Ureter (tissue), 1 donor: ENCODE measurements around the gene AEBP2. TPM values are rescaled to one million over a fixed set of nuclear protein-coding genes. Genes with fewer than 3 reads are reported as not detected.
"Not testable (repeated sequence)": the region's sequence is repeated elsewhere in the genome, so short reads cannot be mapped to it uniquely, and the experiment has no call there.

Experiments used
- DNase-seq: peaks from one replicate; pipeline ENCODE4 v3.0.0-alpha.2; 2020; ENCODE audit warnings: low spot score
- total RNA-seq: library from RNA; stranded (reverse); gene quantifications from one replicate; pipeline ENCODE4 v1.2.4, GENCODE V29; 2023
- donor health status: DM: yes; HTN: yes; CAD: no.

Gene AEBP2
- total RNA-seq, 1 donor from 2014 or later, result 67.1 TPM

DNA sequence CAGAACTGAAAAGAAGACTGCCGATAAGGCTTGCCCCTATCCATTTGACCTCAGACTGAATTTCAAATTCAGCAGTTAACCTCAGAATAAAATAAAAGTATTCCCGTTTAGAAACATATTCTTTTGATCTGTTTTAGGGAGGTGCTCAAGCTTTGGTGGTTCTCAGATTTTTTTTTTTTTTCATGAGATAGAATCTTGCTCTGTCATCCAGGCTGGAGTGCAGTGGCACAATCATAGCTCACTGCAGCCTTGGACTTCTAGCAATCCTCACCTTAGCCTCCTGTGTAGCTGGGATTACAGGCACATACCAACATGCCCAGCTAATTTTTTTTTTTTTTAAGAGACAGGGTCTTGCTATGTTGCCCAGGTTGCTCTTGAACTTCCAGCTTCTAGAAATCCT is 15.5 kb downstream of the AEBP2 start:
- no peak for DNase-seq

DNA sequence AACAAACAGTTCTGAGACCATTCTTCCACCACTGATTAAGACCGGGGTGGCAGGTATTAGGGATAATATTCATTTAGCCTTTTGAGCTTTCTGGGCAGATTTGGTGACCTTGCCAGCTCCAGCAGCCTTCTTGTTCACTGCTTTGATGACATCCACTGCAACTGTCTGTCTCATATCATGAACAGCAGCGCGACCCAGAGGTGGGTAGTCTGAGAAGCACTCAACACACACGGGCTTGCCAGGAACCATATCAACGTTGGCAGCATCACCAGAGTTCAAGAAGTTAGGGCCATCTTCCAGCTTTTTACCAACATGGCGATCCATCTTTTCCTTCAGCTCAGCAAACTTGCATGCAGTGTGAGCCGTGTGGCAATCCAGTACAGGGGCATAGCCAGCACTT is 16.9 kb downstream of the AEBP2 start:
- DNase-seq, result no peak

DNA sequence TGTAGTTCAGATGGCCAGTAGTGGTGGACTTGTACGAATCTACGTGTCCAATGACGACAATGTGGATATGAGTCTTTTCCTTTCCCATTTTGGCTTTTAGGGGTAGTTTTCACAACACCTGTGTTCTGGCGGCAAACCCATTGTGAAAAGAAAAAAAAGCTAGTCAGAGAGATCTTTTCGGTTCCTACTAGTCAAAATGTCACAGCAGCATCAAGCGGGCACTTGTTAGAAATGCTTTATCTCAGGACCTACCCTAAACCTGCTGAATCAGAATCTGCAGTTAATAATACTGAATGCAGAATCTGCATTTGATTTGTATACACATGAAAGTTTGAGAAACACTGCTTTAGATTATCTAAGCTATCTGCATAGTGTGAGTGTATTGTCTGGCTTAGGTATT is 18.3 kb downstream of the AEBP2 start:
- no peak for DNase-seq

DNA sequence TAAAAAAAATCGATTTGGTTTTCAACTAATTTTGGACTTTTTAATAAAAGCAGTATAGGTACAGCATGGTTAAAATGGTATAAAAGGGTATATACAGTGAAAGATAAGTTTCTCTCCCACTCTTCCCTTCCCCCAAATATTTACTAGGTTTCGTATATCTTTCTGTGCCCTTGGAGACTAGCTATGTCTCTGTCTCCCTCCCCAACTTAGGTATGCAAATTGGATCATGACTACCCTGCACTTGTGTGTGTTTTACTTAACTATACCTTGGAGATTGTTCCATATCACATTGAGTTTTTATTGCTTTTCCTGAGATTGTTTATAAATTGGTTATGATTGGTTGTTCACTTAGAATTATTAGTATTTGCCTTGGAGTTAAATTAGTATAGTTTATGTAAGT is 19.4 kb downstream of the AEBP2 start:
- no peak for DNase-seq

DNA sequence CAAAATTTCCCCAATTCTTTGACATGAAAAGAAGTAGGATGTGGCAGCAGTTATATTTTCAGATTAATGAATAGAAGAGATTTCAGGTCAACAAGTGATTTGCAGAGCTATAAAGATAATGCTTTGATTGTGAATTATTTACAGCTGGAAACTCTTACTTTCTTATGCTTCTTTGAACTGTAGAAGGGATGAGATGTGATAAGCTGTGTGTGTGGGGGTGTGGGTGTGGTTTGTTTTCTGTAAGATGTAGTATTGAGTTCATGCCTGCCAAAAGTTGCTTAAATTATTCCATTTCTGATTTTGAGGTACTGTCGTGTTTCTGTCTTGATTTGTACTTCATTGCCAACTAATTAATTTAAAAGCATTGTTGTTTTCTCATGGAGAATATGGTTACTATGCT is 22.7 kb downstream of the AEBP2 start:
- DNase-seq, result no peak

DNA sequence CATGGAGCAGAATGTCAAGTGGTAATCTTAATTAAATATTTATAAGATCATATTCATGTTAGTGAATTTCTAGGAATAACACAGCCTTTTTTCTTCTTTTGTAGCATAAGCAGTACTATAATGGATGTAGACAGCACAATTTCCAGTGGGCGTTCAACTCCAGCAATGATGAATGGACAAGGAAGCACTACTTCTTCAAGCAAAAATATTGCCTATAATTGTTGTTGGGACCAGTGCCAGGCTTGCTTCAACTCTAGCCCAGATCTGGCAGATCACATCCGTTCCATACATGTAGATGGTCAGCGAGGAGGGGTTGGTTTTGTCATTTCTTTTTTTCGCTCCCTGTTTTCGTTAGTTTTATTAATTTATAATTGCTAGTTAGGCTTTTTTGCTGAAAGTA is 23.1 kb downstream of the AEBP2 start:
- DNase-seq, result no peak

DNA sequence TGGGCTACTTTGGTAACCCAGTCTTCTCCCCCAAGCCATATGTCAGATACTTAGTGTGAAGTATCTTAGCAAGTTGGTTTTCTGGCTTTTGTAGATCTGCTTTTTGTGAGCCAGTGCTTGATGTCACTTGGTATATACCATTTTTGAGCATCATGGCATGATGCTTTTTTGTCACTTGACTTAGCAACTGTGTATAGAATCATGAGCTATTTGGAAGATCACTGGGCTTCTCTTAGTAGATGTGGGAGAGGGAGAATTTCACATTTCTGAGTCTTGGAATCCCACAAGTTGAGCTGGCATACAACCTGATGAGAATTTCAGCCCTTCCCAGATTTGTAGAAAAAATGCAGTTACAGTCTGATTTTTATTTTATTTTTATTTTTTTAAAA is 24.9 kb downstream of the AEBP2 start:
- no peak for DNase-seq

DNA sequence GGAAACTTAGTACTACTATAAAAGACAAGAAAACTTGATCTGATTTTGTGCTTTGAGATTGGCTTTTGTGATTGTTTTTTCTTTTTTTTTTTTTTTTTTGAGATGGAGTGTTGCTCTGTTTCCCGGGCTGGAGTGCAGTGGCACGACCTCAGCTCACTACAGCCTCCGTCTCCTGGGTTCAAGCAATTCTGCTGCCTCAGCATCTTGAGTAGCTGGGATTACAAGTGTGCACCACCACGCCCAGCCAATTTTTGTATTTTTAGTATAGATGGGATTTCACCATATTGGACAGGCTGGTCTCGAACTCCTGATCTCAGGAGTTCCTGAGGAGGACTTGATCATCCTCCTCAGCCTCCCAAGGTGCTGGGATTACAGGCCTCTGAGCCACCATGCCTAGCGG is 26.4 kb downstream of the AEBP2 start:
- DNase-seq, result no peak

DNA sequence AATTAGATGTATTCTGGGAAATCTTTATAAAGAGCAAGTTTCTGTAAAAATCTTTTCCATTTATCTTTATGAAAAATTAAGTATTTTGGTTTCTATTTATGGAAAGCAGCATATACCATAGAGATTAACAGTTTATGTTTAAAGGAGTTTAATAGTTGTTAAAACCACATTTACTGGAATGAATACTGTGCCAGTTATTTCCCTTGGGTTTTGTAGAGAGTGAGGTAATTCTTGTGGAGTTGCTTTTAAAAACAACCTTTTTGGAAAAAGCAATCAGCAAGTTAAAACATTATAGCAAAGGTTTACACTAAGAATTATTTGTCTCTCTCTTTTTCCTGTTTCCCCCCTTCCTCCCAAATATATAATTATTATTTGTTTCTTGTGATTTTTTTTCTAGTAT is 34.9 kb downstream of the AEBP2 start:
- DNase-seq, result no peak

DNA sequence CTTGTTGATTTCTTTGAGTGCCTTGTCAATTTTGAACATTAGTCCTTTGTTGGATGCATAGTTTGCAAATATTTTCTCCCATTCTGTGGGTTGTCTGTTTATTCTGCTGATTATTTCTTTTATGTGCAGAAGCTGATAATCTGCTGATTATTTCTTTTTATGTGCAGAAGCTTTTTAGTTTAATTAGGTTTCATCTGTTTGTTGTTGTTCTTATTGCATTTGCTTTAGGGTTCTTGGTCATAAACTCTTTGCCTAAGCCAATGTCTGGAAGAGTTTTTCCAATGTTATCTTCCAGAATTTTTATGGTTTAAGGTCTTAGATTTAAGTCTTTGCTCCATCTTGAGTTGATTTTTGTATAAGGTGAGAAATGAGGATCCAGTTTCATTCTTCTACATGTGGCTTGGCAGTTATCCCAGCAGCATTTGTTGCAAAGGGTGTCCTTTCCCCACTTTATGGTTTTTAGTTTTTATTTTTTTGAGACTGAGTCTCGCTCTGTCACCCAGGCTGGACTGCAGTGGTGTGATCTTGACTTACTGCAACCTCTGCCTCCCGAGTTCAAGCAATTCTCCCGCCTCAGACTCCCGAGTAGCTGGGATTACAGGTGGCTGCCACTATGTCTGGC is 36.7 kb downstream of the AEBP2 start:
- DNase-seq, result not testable (repeated sequence)

DNA sequence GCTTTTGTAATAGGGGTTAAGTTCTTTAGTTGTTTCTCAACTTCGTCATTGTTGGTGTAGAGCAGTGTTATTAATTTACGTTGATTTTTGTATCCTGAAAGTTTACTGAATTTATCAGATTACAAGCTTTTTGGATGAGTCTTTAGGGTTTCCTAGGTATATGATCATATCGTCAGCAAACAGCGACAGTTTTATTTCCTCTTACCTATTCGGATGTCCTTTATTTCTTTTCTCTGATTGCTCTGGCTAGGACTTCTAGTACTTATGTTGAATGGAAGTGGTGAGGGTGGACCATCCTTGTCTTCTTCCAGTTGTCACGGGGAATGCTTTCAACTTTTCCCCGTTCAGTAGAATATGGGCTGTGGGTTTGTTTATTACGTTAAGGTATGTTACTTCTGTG is 37.8 kb downstream of the AEBP2 start:
- no peak for DNase-seq

DNA sequence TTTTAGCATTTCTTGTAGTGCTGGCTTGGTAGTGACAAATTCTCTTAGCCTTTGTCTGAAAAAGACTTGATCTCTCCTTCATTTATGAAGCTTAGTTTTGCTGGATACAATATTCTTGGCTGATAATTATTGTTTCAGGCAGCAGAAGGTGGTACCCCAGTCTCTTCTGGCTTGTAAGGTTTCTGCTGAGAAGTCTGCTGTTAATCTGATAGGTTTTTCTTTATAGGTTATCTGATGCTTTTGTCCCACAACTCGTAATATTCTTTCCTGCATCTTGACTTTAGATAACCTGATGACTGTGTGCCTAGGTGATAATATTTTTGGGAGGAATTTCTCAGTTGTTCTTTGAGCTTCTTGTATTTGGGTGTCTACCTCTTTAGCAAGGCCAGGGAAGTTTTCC is 41.2 kb downstream of the AEBP2 start:
- DNase-seq, result no peak

DNA sequence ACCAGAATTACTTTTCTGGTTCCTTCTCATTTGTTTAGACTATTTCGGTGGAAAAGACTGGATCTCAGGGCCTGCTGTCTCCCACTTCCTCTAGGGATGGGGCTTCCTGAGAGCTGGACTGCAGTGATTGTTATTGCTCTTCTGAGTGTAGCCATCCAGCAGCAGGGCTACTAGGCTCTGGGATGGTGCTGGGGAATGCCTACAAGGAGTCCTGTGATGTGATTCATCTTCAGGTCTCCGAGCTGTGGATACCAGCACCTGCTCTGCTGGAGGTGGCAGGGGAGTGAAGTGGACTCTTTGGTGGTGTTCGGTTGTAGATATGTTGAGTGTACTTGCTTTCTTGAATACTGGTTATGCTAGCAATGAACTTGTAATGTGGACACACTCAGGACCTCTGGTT is 42.7 kb downstream of the AEBP2 start:
- DNase-seq, result no peak

DNA sequence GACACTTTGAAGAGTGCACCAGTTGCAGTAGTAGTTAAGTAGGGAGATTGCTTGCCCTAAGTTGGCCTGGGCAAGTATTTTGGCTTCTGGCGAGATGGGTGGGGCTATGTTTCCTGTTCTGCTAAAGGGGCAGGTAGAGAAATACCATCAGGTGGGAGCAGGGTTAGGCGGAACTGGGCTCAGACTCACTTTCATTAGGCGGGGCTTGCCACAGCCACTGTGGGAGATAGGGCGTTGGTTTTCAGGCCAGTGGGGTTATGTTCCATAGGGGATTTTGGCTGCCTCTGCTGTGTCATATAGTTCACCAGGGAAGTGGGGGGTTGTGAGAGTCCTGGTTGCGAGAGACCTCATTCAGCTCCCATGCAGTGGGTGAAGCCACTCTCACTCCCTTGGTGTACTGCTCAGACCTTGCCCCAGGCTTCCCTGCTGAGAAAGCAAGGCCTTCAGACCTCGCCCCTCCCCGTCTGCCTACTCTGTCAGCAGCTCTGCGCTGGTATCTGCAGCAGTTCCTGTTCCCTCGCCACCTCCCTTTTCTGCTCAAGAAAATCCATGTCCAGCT is 43.3 kb downstream of the AEBP2 start:
- DNase-seq, result peak; percentile 56

DNA sequence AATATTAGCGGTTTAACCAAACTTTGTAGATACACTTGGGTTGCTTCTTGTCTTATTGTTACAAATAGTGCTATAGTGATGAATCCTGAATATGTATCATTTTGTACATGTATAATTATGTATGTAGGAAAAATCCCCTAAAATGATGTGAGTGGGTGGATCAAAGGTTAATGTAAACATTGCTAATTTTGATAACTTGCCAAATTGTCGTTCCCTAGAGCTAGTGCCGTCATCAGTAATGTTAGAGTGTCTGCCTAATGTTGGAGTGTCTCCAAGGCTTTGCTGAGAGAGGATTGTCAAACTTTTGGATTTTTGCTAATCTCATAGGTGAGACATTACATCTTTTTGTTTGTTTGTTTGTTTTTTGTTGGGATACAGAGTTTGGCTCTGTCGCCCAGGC is 44.4 kb downstream of the AEBP2 start:
- DNase-seq, result no peak

DNA sequence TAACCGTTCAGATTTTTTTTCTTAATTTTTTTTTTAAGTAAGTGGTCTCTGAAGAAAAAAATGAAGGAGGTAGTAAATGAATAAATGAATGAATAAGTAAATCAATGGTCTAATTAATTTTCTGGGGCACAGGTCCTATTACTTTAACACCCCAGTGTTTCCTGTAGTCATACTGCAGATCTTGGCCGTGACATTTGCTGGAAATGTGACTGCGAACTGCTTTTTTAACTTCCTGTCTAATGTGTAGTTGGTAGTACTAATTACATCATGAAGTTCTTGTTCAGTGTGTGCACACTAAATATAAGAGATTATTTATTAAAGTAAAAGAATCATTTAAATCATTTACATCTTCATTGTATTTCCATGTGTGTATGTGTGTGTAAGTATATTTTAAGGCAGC is 45.4 kb downstream of the AEBP2 start:
- no peak for DNase-seq

DNA sequence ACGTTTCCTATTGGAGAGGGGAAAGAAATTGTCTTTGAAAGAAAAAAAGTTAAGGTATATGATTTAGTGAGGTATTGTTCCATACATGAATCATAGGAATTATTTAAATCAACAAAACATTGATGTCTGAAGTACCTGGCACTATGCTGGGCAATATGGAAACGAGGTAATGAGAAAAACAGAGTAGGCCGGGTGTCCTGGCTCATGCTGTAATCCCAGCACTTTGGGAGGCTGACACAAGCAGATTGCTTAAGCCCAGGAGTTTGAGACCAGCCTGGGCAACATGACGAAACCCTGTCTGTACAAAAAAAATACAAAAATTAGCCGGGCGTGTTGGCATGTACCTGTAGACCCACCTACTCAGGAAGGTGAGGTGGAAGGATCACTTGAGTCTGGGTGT is 45.9 kb downstream of the AEBP2 start:
- DNase-seq, result no peak

DNA sequence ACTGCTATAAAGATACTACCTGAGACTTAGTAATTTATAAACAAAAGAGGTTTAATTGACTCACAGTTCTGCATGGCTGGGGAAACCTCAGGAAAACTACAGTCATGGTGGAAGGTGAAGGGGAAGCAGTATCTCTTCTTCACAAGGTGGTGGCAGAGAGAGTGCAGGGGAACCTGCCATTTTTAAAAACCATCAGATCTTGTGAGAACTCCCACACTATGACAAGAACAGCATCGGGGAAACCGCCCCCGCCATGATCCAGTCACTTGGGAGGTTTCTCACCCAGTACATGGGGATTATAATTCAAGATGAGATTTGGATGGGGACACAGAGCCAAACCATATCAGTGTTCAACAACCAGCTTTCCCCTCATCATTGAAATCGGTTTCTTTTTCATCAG is 49.9 kb downstream of the AEBP2 start:
- DNase-seq, result no peak

DNA sequence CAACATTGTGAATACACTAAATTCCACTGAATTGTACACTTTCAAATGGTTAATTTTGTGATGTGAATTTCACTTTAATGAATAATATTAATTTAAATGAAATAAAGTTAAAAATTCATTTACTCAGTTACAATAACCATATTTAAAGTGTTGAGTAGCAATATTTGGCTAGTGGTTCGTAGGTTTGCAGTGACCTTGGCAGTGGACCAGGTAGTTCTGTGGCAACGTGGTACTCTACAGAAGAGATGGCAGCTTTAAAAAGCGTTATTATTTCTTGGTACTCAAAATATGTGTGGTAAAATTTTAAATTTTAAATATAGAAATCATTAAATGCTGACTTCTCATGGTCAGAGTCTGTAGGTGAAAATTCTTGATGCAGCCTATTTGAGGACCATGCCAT is 51.6 kb downstream of the AEBP2 start:
- DNase-seq, result no peak

DNA sequence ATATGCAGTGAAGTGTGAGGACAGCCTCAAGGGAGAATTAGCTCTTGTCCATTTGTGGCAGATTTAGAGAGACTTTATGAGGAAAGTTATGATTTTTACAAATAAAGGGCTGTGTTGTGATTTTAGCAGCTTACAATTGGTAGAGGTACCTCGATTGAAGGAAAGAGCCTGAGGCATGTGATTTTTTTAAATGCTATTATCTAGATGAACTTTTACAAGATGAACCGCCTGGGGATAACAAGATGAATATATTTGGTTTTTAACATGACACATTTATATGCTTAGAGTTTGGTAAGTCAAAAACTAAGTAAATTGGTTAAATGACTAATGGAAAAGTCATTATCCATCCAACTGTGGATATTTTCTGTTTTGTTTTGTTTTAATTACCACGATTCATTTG is 52.6 kb downstream of the AEBP2 start:
- DNase-seq, result no peak

DNA sequence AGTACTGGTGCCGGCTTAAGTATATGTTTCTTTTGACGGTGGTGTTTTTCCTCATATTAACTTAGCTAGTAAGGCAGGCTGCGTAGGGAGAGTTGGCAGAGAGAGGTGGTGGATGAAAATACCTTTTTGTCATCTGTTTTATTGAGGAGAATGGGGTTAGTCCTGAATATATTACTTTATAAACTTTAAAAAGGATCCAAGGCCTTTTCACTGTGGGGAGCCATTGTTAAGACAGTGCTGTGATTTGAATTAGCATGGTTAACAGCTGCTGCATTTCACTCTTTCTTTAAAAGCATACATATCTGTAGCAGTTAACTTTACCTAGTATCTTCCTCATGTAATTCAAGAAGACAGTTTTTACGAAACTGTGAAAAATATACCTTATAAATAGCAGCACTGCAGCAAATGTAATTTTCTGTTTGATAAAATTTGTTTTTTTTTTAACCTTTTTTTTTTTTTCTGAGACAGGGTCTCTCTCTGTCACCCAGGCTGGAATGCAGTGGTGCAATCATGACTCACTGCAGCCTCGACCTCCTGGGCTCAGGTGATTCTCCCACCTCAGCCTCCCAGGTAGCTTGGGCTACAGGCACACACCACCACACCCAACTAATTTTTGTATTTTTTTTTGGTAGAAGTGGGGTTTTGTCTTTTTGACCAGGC is 57.1 kb downstream of the AEBP2 start:
- DNase-seq, result no peak

DNA sequence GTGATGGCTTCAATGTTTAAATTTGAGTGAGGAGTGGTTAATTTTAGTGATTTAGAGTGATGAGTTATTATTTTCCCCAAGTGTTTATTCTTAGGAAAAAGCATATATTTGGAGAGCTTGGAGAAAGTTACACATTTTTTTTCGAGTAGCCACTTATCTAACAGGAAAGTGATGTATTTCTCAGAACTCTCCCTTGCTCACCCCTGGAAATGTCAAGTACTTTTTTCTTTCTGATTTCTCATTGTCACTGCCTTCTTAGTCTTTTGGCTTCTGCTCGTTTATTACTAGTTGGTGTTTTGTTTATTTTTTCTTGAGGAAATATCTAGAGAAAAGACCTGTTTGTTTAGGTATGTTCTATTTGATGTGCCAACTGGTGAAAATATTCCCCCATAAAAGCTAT is 58.8 kb downstream of the AEBP2 start:
- no peak for DNase-seq

DNA sequence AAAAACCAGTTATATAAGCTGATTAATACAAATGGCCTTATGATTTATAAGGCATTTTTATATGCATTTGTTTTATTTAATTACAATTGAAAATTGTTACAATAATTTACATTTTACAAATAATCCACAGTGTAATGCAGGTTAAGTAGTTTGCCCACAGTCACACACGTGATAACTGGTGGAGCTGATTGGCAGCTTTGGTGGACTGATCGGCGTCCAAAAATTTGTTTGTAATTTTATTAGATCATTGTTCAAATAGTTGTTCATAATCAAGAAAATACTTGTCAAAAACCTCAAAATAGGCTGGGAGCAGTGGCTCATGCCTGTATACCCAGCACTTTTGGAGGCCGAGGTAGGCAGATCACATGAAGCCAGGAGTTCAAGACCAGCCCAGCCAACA is 59.7 kb downstream of the AEBP2 start:
- no peak for DNase-seq

DNA sequence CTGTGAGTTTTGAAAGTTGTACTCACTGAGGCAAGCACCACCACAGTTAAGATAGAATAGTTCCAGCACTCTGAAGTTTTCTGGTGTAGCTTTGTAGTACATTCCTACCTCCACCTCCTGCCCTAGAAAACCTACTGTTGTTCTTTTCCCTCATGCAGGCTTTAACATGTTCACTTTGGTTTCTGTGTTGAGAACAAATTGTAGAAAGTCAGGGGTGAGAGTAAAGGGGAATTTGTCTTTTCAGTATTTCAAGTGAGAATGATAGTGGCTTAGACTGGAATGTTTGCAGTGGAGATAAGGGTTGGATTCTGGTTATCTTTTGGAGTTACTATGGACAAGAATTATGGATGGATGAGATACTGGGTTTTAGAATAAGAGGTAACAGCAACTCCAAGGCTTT is 67.2 kb downstream of the AEBP2 start:
- no peak for DNase-seq
